HG03520 (cell line): ENCODE data around the gene ICOSLG.
A peak's percentile ranks its signal among the peaks of the same experiment; 100 is the strongest.
"Not testable (repeated sequence)": the region's sequence is repeated elsewhere in the genome, so short reads cannot be mapped to it uniquely, and the experiment has no call there.

Experiments used
- ATAC-seq: cut with Tn5 transposase; IDR thresholded peaks from one replicate; pipeline ENCODE4 v1.9.1; 2021; ENCODE audit warnings: mild to moderate bottlenecking, moderate library complexity; ENCODE audit not compliant: unreplicated experiment

Gene ICOSLG

GRCh38 chr21:44265734-44266270, 25.1 kb upstream of the ICOSLG start:
- ATAC-seq, result no peak

GRCh38 chr21:44263768-44264167, 23.0 kb upstream of the ICOSLG start:
- no peak for ATAC-seq

GRCh38 chr21:44263221-44263760, 22.5 kb upstream of the ICOSLG start:
- ATAC-seq, result no peak

GRCh38 chr21:44262338-44263056, 21.8 kb upstream of the ICOSLG start:
- ATAC-seq, result no peak

- ATAC-seq, result no peak
Measured at GRCh38 chr21:44261675-44262295, 21.0 kb upstream of the ICOSLG start, which contains the start of gene DNMT3L. DNMT3L (minus strand) TSS chr21:44261897; CDS start chr21:44261259, 638 bp downstream.

GRCh38 chr21:44260791-44261631, 20.3 kb upstream of the ICOSLG start:
- no peak for ATAC-seq

- no peak for ATAC-seq
Measured at GRCh38 chr21:44260066-44260465, 19.3 kb upstream of the ICOSLG start.

GRCh38 chr21:44259082-44259705, 18.5 kb upstream of the ICOSLG start:
- no peak for ATAC-seq

GRCh38 chr21:44258056-44258725, 17.4 kb upstream of the ICOSLG start:
- ATAC-seq, result no peak

GRCh38 chr21:44255511-44255981, 14.8 kb upstream of the ICOSLG start:
- ATAC-seq, result no peak

GRCh38 chr21:44253832-44254710, 13.3 kb upstream of the ICOSLG start:
- no peak for ATAC-seq

GRCh38 chr21:44249204-44250037, 8.7 kb upstream of the ICOSLG start:
- not testable (repeated sequence) for ATAC-seq

GRCh38 chr21:44247904-44248303, 7.2 kb upstream of the ICOSLG start:
- not testable (repeated sequence) for ATAC-seq

GRCh38 chr21:44243980-44244379, 3.2 kb upstream of the ICOSLG start:
- ATAC-seq, result peak; percentile 46

GRCh38 chr21:44241281-44241680, 538 bp upstream of the ICOSLG start:
- ATAC-seq, result not testable (repeated sequence)

GRCh38 chr21:44240353-44240752, 390 bp downstream of the ICOSLG start:
- not testable (repeated sequence) for ATAC-seq

GRCh38 chr21:44229561-44229960, 11.2 kb downstream of the ICOSLG start:
- not testable (repeated sequence) for ATAC-seq

GRCh38 chr21:44228109-44228508, 12.6 kb downstream of the ICOSLG start:
- not testable (repeated sequence) for ATAC-seq
